ENCODE results near the gene CBFB. TPM values are rescaled to one million over a fixed set of nuclear protein-coding genes. Genes with fewer than 3 reads are reported as not detected.

Gene CBFB
- total RNA-seq, 1 experiment from 2014 or later: 185 TPM

GRCh38 chr16:67084345-67085028 lies 55.5 kb downstream of the CBFB start:
- Histone ChIP-seq H3K4me1 (ENCODE audit: insufficient read depth, low read length, poor library complexity, severe bottlenecking) (peaks cover 21% of the 10 kb centered on the region), H3K9me3 (ENCODE audit: low read depth, low read length, poor library complexity, severe bottlenecking) (no peaks in the 10 kb centered on the region), H3K36me3 (ENCODE audit: insufficient read depth, low read length, poor library complexity, severe bottlenecking) (peaks cover 10% of the 10 kb centered on the region), H3K27ac (ENCODE audit: low read depth, low read length, poor library complexity, severe bottlenecking) (no peak overlapping the region), H3K4me3 (ENCODE audit: low read depth, low read length, poor library complexity, severe bottlenecking) (no peak overlapping the region), H3K27me3 (replicated peaks; ENCODE audit: insufficient read depth, low read depth, low read length, poor library complexity) (no peaks in the 10 kb centered on the region)
- no peak for DNase-seq (ENCODE audit: low spot score)
- BruUV-seq (replicated peaks): no TSS peak
- intact Hi-C loops (cut with micrococcal nuclease; ENCODE audit: unreplicated experiment): no loop called here
- CTCF ChIA-PET: no interaction called here
- TF ChIP-seq CTCF (conservative IDR thresholded peaks at IDR 0.05; ENCODE audit: low read depth, low read length) (no peak), EZH2 (IDR thresholded peaks at IDR 0.05; ENCODE audit: borderline replicate concordance, low read depth, low read length, poor library complexity, severe bottlenecking) (no peak)
- POLR2A ChIA-PET (ENCODE audit: low non-redundant PET): no interaction called here

- H3K9me3 ChIP-seq (ENCODE audit: low read depth, low read length, poor library complexity, severe bottlenecking): no peaks in the 10 kb centered on the region
- CTCF ChIA-PET: no interaction called here
- BruUV-seq (replicated peaks): no TSS peak
- POLR2A ChIA-PET (ENCODE audit: low non-redundant PET): no interaction called here
- peaks cover 22% of the 10 kb centered on the region for H3K4me1 ChIP-seq (ENCODE audit: insufficient read depth, low read length, poor library complexity, severe bottlenecking)
- H3K27ac ChIP-seq (ENCODE audit: low read depth, low read length, poor library complexity, severe bottlenecking): no peak overlapping the region
- intact Hi-C loops (cut with micrococcal nuclease; ENCODE audit: unreplicated experiment): no loop called here
- no peak for DNase-seq (ENCODE audit: low spot score)
- TF ChIP-seq CTCF (conservative IDR thresholded peaks at IDR 0.05; ENCODE audit: low read depth, low read length): no peak
- no peak for TF ChIP-seq EZH2 (IDR thresholded peaks at IDR 0.05; ENCODE audit: borderline replicate concordance, low read depth, low read length, poor library complexity, severe bottlenecking)
- H3K36me3 ChIP-seq (ENCODE audit: insufficient read depth, low read length, poor library complexity, severe bottlenecking): peaks cover 10% of the 10 kb centered on the region
- H3K4me3 ChIP-seq (ENCODE audit: low read depth, low read length, poor library complexity, severe bottlenecking): no peak overlapping the region
- H3K27me3 ChIP-seq (replicated peaks; ENCODE audit: insufficient read depth, low read depth, low read length, poor library complexity): no peaks in the 10 kb centered on the region
Measured at GRCh38 chr16:67086822-67087221, 57.9 kb downstream of the CBFB start.

GRCh38 chr16:67087291-67087690 lies 58.3 kb downstream of the CBFB start:
- POLR2A ChIA-PET (ENCODE audit: low non-redundant PET): no interaction called here
- H3K9me3 ChIP-seq (ENCODE audit: low read depth, low read length, poor library complexity, severe bottlenecking): no peaks in the 10 kb centered on the region
- BruUV-seq (replicated peaks): no TSS peak
- H3K36me3 ChIP-seq (ENCODE audit: insufficient read depth, low read length, poor library complexity, severe bottlenecking): peaks cover 10% of the 10 kb centered on the region
- CTCF ChIA-PET: no interaction called here
- intact Hi-C loops (cut with micrococcal nuclease; ENCODE audit: unreplicated experiment): no loop called here
- no peak overlapping the region for H3K4me3 ChIP-seq (ENCODE audit: low read depth, low read length, poor library complexity, severe bottlenecking)
- H3K4me1 ChIP-seq (ENCODE audit: insufficient read depth, low read length, poor library complexity, severe bottlenecking): peaks cover 22% of the 10 kb centered on the region
- no peak for DNase-seq (ENCODE audit: low spot score)
- H3K27me3 ChIP-seq (replicated peaks; ENCODE audit: insufficient read depth, low read depth, low read length, poor library complexity): no peaks in the 10 kb centered on the region
- no peak for TF ChIP-seq CTCF (conservative IDR thresholded peaks at IDR 0.05; ENCODE audit: low read depth, low read length)
- no peak for TF ChIP-seq EZH2 (IDR thresholded peaks at IDR 0.05; ENCODE audit: borderline replicate concordance, low read depth, low read length, poor library complexity, severe bottlenecking)
- H3K27ac ChIP-seq (ENCODE audit: low read depth, low read length, poor library complexity, severe bottlenecking): peak overlapping the region; percentile 21
